GM18505 (cell line): ENCODE measurements around the gene ABR.
"Not testable (repeated sequence)": the region's sequence is repeated elsewhere in the genome, so short reads cannot be mapped to it uniquely, and the experiment has no call there.

Source experiments
- ATAC-seq: cut with Tn5 transposase; IDR thresholded peaks from one replicate; pipeline ENCODE4 v1.9.1; 2021; ENCODE audit not compliant: unreplicated experiment
- POLR2A ChIP-seq: IDR thresholded peaks from 4 replicates; pipeline ENCODE4 v1.6.1; 2011; ENCODE audit warnings: borderline replicate concordance; ENCODE audit not compliant: insufficient read depth, insufficient read length; ENCODE audit errors: extremely low read depth

The ABR gene

DNA sequence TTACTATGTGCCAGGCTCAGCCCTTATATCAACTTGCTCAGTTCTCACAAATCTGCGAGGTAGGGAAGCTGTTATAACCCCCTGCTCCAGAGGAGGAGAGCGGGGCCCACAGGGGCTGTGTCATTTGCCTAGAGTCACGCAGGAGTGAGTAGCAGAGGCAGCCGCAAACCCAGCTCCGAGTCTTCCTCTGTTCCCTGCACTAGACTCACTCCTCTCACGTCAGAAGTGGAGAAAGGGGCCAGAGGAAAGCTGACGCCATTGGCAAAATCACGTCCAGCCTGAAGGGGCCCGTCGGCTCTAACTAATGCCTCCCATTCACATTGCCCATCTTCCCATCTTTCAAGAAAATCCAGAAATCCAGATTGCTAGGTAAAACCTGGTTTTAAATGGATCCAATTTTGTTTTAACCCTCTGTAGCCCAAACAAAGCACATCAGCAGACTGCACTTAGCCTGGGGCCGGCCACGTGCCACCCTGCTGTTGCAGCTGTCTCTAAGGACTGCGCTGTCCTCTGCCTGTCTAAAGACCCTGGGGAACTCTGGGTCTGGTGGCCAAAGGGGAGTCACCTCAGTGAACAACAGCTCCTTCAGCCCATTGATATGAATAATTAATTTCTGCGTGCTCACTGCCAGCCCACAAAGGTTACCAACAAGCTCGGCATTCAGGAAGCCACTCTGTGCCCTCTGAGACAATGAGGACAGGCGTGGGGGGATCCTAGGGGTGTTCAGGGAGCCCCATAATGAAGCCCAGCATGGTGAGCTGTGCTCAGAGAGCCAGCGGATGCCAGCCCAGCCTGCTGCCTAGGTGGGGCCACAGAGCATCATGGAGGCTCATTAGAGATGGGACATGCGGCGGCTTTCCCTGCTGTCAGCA is 36.7 kb upstream of the ABR start:
- ATAC-seq: peak; percentile 56
- no peak for TF ChIP-seq POLR2A

DNA sequence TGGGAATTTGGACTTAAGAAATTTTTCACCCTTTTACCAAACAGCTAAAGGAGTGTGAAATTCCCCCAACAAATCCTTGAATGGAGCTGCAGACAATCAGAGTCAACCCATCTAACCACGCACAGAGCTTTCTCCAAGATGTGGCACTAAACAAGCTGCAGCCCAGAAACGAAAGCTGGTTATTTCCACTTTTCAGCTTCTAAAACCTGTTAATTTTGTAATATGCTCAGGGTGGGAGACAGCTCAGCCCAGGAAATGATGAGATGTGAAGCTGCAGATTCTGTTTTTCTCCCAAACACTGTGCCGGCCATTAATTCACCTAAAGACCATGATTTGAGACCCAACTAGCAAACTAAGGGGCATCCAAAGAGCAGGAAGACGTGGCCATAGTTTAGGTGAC is 33.2 kb upstream of the ABR start:
- TF ChIP-seq POLR2A: no peak

DNA sequence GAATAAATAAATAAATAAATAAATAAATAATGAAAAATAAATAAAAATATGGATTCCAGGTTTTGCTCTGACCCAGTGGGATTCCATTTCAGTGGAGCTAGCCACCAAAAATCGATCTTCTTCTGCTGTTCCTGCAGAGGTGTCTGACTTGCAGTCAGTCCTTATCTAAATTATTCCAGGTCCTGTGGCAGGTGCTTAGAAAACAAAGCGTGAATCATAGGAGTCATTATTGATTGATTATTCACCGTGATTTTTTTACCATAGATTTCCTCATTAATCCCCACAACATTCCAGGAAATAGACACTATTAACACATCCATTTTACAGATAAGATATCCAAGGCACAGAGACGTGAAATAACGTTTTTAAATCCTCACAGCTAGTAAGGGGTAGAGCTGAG is 31.5 kb upstream of the ABR start:
- no peak for ATAC-seq

More for the DNA sequence above, 33.2 kb upstream of the ABR start:
- ATAC-seq: no peak

DNA sequence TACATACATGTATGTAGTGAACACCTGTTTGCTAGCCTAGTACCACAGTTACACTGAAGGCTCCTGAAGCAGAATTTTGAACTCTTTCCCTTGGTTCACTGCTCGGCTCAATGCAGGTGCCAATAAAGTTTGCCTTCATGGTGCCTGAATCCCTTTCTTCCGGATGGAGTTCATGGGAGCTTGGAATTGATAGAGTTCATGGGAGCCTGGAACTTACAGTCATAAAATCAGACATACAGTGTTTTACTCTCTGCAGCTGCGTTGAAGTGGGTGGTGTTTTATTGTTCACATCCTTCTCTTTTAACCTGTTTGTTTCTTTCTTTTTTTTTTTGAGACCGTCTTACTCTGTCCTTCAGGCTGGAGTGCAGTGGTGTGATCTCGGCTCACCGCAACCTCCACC is 29.2 kb upstream of the ABR start:
- no peak for ATAC-seq
- no peak for TF ChIP-seq POLR2A

More for the DNA sequence above, 31.5 kb upstream of the ABR start:
- no peak for TF ChIP-seq POLR2A

DNA sequence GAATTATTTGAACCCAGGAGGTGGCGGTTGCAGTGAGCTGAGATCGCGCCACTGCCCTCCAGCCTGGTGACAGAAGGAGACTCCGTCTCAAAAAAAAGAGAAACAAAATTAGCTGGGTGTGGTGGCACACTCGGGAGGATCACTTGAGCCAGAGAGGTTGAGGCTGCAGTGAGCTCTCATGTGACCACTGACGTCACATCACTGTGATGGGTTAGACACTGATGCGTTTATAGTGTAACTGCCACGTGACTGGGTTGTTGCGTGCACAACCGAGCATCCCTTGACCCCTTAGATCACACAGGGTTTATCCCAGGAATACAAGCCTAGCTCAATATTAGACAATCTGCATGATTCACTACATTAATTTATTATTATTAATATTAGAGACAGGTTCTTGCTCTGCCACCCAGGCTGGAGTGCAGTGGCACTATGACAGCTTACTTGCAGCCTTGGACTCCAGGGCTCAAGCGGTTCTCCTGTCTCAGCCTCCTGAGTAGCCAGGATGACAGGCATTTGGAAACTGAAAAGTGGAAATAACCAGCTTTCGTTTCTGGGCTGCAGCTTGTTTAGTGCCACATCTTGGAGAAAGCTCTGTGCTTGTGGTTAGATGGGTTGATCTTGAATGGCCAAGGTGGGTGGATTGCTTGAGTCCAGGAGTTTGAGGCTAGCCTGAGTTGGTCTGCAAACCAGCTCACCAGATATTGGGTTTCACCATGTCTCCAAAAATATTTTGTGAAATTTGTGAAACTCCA is 26.4 kb upstream of the ABR start:
- no peak for ATAC-seq
- no peak for TF ChIP-seq POLR2A

DNA sequence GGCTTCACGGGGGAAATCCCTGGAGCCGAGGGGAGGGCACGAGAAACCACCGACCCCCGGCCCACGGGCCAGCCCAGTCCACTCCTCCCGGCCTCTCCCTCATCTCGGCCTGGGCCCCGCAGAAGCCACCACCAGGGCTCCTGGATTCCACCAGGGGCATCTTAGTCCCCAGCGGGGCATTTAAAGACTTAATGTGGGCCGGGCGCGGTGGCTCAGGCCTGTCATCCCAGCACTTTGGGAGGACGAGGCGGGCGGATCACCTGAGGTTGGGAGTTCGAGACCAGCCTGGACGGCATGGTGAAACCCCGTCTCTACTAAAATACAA is 24.1 kb upstream of the ABR start:
- ATAC-seq: no peak
- no peak for TF ChIP-seq POLR2A

DNA sequence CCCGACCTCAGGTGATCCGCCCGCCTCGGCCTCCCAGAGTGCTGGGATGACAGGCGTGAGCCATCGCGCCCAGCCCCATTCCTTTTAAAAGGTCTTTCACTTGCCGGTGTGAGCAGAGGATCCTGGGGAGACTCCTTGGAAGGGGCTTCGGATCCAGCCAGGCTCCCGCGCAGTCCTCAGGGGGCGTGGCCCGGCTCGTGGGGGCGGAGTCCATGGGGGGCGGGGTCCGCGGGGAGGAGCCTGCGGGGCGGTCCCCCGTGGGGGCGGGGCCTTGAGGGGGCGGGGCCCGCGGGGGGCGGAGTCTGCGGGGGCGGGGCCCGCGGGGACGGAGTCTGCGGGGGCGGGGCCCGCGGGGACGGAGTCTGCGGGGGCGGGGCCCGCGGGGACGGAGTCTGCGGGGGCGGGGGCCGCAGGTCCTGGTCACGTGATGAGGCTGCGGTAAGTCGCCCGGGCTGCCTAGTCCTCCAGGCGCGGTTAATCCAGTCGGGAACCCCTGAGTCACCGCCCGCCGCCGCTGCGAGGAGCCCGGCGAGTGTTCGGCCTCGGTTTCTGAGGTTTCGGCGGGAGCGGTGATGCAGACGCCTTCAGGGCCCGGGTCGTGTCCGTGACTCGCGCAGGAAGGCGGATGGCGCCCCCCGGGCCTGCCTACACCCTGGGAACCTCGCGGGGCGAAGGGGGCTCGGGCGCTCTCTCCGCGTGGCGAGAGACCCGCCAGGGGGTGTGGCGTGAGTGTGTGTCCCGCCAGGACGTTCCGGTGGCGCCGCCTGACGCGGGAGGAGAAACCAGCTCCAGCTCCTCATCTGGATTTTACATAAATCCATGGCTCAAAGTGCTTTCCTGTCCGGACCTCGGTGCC is 23.6 kb upstream of the ABR start:
- no peak for ATAC-seq
- TF ChIP-seq POLR2A: no peak

DNA sequence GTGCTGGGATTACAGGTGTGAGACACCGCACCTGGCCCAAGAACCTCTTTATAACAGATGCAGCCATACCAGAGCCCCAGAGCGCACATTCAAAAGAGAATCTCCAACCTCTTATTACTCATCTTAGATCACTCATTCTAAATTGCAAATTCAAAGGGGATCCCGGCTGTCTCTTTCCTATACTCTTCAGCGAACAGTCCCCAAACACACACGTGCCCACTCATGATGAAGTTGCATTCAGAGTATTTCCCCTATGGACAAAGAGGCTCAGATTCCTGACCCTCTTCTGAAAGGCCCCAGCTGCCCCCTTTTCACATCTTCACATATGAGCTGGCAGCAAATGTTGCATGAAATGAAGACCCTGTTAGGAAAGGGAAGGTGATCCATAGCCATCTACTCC is 22.5 kb upstream of the ABR start:
- ATAC-seq: no peak
- TF ChIP-seq POLR2A: no peak

DNA sequence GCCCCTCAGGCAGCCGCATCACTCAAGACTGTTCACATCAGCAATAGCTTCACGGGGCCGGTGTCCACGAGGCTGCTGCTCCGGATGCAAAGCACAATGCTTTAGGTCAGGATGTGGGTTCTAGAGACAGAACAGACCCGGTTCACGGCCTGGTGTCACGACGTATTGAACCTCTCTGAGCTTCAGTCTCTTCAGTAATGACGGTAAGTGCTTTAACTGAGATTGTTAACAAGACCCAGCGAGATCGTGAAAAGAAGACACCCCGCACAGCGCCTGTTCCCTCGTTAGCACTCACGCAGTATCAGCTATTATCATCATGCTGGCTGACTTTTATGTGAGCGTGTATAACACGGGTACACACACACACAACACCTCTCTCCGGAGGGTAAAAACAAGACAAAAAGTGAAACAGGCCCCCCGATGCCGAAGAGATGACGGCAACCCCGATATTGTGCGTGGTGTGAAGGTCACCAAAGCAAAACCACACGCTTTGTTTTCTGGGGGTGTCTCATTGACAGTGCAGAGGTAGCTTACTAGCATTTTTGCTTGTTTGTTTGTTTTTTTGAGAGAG is 21.4 kb upstream of the ABR start:
- ATAC-seq: no peak
- TF ChIP-seq POLR2A: no peak

DNA sequence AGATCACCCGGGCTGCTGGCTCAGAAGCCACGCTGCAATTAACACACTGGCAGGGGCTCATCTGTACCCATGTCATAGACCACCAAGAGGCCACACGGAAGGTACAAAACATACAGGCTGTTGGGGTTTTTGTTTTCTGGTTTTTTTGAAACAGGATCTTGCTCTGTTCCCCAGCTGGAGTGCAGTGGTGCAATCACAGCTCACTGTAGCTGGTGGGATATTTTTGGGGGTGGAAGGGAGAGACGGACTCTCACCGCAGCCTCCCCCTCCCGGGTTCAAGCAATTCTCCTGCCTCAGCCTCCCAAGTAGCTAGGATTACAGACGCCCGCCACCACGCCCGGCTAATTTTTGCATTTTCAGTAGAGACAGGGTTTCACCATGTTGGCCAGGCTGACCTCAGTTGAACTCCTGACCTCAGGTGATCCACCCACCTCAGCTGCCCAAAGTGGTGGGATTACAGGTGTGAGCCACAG is 19.5 kb upstream of the ABR start:
- ATAC-seq: not testable (repeated sequence)

DNA sequence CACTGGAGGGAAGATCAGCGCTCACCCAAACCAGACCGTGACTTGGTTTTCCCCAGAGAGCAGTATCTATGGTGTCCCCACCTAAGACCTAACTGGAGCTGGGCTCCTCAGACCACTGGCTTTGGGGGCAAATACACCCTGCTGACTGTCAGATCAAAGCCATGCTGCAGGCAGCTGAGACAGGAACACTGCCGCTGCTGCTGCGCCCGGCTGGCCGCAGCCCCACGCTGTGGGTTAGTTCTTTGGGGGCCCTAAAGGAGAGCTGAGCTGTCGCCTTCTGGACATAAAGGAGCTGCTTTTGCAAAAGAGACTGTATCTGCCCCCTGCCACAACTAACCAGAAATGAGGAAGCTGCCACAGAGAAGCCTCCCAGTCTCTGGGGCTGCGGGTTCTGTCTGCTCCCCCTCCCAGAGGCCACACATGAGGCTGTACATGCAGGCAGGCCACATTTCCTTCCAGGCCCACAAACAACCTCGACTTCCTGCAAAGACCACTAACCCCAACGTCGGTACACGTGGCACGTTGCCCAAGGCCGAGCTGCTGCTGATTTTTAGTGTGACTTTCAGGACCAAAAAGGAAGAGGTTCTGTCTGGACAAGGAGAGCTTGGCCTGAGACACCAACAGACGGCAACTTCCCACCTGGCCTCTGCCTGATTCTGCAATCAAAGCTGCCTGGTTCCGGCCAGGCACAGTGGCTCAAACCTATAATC is 18.2 kb upstream of the ABR start:
- peak; percentile 57 for ATAC-seq
- peak; percentile 67 for TF ChIP-seq POLR2A

DNA sequence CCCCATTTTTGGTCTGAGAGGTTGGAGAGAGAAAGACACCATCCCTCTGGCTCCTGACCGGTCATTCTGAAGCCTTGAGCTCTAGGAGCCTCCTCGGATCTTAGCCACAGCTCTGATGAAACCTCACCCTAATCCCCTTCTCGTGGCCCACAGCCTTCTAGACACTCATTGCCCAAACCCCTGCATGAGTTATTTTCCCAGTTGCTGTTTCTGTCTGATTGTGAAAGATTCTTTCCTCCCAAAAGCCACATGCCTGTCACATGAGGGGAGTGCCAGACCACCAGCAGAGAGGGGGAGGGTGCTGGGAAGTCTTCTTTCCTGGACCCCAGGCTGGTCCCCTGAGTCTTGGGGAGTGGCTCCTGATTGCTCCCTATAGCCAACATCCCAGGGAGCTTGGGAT is 17.6 kb upstream of the ABR start:
- peak; percentile 2 for ATAC-seq
- no peak for TF ChIP-seq POLR2A
